Stimulated activated CD4-positive, alpha-beta T cell treated with anti-CD3 and anti-CD28 coated beads, Interleukin-2, amount 100 ng/mL, for 24 hours (primary cell): ENCODE data around the gene ZCCHC24.

Source experiments
- DNase-seq, 2 donors: peaks; one replicate each; pipeline ENCODE4 v3.0.0-alpha.2; 2020

Gene ZCCHC24

GRCh38 chr10:79380946-79381721 is 64.3 kb downstream of the ZCCHC24 start:
- DNase-seq, result no peak

GRCh38 chr10:79380125-79380945 is 65.1 kb downstream of the ZCCHC24 start:
- DNase-seq, result peak in 1 of 2 donors; percentile 11

- DNase-seq, result peak in 1 of 2 donors; percentile 0
Observed at GRCh38 chr10:79379512-79380124, 65.8 kb downstream of the ZCCHC24 start.

GRCh38 chr10:79378647-79379511 is 66.5 kb downstream of the ZCCHC24 start:
- DNase-seq, result peak in 1 of 2 donors; percentile 15

GRCh38 chr10:79378383-79378646 is 67.1 kb downstream of the ZCCHC24 start:
- peak in 1 of 2 donors; percentile 11 for DNase-seq

- DNase-seq, result peak in 1 of 2 donors; percentile 10
Observed at GRCh38 chr10:79377557-79378382, 67.7 kb downstream of the ZCCHC24 start.

GRCh38 chr10:79376751-79377556 is 68.5 kb downstream of the ZCCHC24 start:
- peak in 1 of 2 donors; percentile 14 for DNase-seq

GRCh38 chr10:79376078-79376628 is 69.3 kb downstream of the ZCCHC24 start:
- DNase-seq, result peak in 1 of 2 donors; percentile 11

GRCh38 chr10:79375321-79376077 is 69.9 kb downstream of the ZCCHC24 start:
- peak in 1 of 2 donors; percentile 12 for DNase-seq

- DNase-seq, result peak; percentile 83
Observed at GRCh38 chr10:79374312-79375191, 70.9 kb downstream of the ZCCHC24 start.

GRCh38 chr10:79372871-79373270 is 72.6 kb downstream of the ZCCHC24 start:
- DNase-seq, result no peak

GRCh38 chr10:79367426-79368189 is 77.8 kb downstream of the ZCCHC24 start:
- DNase-seq, result no peak

- peak in 1 of 2 donors; percentile 16 for DNase-seq
Observed at GRCh38 chr10:79361726-79362397, 83.6 kb downstream of the ZCCHC24 start.

GRCh38 chr10:79360499-79361342 is 84.7 kb downstream of the ZCCHC24 start:
- no peak for DNase-seq

- DNase-seq, result no peak
Observed at GRCh38 chr10:79359816-79360498, 85.5 kb downstream of the ZCCHC24 start.

GRCh38 chr10:79358811-79359210 is 86.6 kb downstream of the ZCCHC24 start:
- DNase-seq, result no peak
